GM12878 (cell line): ENCODE results near the gene USP15. TPM values are rescaled to one million over a fixed set of nuclear protein-coding genes. Genes with fewer than 3 reads are reported as not detected.
A peak's percentile ranks its signal among the peaks of the same experiment; 100 is the strongest.

ENCODE experiments used
- BMI1 ChIP-seq: fragments of 450-650 bp; IDR thresholded peaks from 2 replicates; pipeline ENCODE4 v1.6.1; 2016; ENCODE audit warnings: mild to moderate bottlenecking, moderate library complexity, borderline replicate concordance
- ETV6 ChIP-seq, 2 experiments: fragments of 450-650 bp in 1 of 2; IDR thresholded peaks in 1 of 2; conservative IDR thresholded peaks in 1 of 2; 2 replicates each; pipeline ENCODE4 v1.6.1; 2014; ENCODE audit warnings: antibody characterized with exemption in 1 of 2, borderline replicate concordance in 1 of 2, low read depth in 1 of 2, mild to moderate bottlenecking in 1 of 2, moderate library complexity in 1 of 2
- IKZF1 ChIP-seq: fragments of 450-650 bp; conservative IDR thresholded peaks from 2 replicates; pipeline ENCODE4 v1.6.1; 2017; ENCODE audit warnings: antibody characterized with exemption, mild to moderate bottlenecking
- MEF2A ChIP-seq: IDR thresholded peaks from 2 replicates; pipeline ENCODE4 v1.6.1; 2011; ENCODE audit warnings: low read depth, mild to moderate bottlenecking, low read length, moderate library complexity; ENCODE audit not compliant: insufficient read depth
- MEF2B ChIP-seq: fragments of 450-650 bp; IDR thresholded peaks from 2 replicates; pipeline ENCODE4 v1.6.1; 2018; ENCODE audit warnings: mild to moderate bottlenecking, moderate library complexity; ENCODE audit not compliant: partially characterized antibody, poor library complexity, severe bottlenecking
- NBN ChIP-seq: fragments of 450-650 bp; IDR thresholded peaks from 2 replicates; pipeline ENCODE4 v1.6.1; 2016
- NR2C1 ChIP-seq: fragments of 450-650 bp; IDR thresholded peaks from 2 replicates; pipeline ENCODE4 v1.6.1; 2017; ENCODE audit warnings: antibody characterized with exemption, mild to moderate bottlenecking, moderate library complexity
- NR2C2 ChIP-seq: IDR thresholded peaks from 2 replicates; pipeline ENCODE4 v1.6.1; 2011; ENCODE audit warnings: borderline replicate concordance, low read depth; ENCODE audit not compliant: control insufficient read depth, insufficient read length
- RB1 ChIP-seq: fragments of 450-650 bp; formaldehyde crosslinking; IDR thresholded peaks from 2 replicates; pipeline ENCODE4 v1.6.1; 2017; ENCODE audit warnings: mild to moderate bottlenecking, borderline replicate concordance
- SIX5 ChIP-seq: IDR thresholded peaks from 2 replicates; pipeline ENCODE4 v1.6.1; 2011; ENCODE audit warnings: mild to moderate bottlenecking, low read depth, low read length, moderate library complexity; ENCODE audit not compliant: severe bottlenecking
- SMARCA5 ChIP-seq: fragments of 450-650 bp; IDR thresholded peaks from 2 replicates; pipeline ENCODE4 v1.6.1; 2017; ENCODE audit warnings: mild to moderate bottlenecking
- SREBF1 ChIP-seq: IDR thresholded peaks from 2 replicates; pipeline ENCODE4 v1.6.1; 2012; ENCODE audit warnings: mild to moderate bottlenecking, low read length
- SRF ChIP-seq, 2 experiments: IDR thresholded peaks; 2 replicates each; pipeline ENCODE4 v1.6.1; 2011; ENCODE audit warnings: low read depth in 2 of 2, low read length in 2 of 2, mild to moderate bottlenecking in 1 of 2, moderate library complexity in 1 of 2
- TBL1XR1 ChIP-seq: IDR thresholded peaks from 2 replicates; pipeline ENCODE4 v1.6.1; 2012; ENCODE audit warnings: low read depth, low read length, improper control_type of control experiment
- ZBED1 ChIP-seq: IDR thresholded peaks from 2 replicates; pipeline ENCODE4 v1.6.1; 2016; ENCODE audit warnings: borderline replicate concordance
- ZNF384 ChIP-seq: IDR thresholded peaks from 2 replicates; pipeline ENCODE4 v1.6.1; 2012; ENCODE audit warnings: low read depth, mild to moderate bottlenecking, low read length, improper control_type of control experiment, borderline replicate concordance
- polyA plus RNA-seq, 11 experiments: library from polyadenylated mRNA; depleted of rRNA in 4 of 11; unstranded in 6 of 11; stranded (reverse) in 5 of 11; fragments of >200 nt; fragmentation: Nextera tagmentation in 4 of 11; fragmentation: Illumina TruSeq in 1 of 11; extraction: Ambion mirVana in 4 of 11; extraction: Trizol in 1 of 11; gene quantifications; 1 replicate in 1 of 11; 2 replicates in 10 of 11; pipeline versions ENCODE4 v1.2.1 to v1.2.3, GENCODE V29; 2011 to 2016; ENCODE audit warnings: inconsistent platforms in 2 of 11, missing spikeins in 2 of 11, low read depth in 1 of 11
- total RNA-seq, 4 experiments: library from RNA; depleted of rRNA in 3 of 4; stranded (reverse); fragments of >200 nt in 3 of 4; fragmentation: Illumina TruSeq in 1 of 4; extraction: Trizol in 1 of 4; gene quantifications; 2 replicates each; pipeline versions ENCODE4 v1.2.1 to v1.2.3, GENCODE V29; 2013 to 2021
- TF ChIP-seq, protein P1 (sequence below): fragments of 450-650 bp; conservative IDR thresholded peaks from 2 replicates; pipeline ENCODE4 v1.6.1; 2017; ENCODE audit warnings: mild to moderate bottlenecking, moderate library complexity
- TF ChIP-seq, protein P2 (sequence below): IDR thresholded peaks from 2 replicates; pipeline ENCODE4 v1.6.1; 2011; ENCODE audit warnings: borderline replicate concordance, low read depth, mild to moderate bottlenecking, moderate library complexity, mixed read lengths, low read length; ENCODE audit not compliant: insufficient read depth; ENCODE audit errors: extremely low read length
- TF ChIP-seq, protein P3 (sequence below): fragments of 450-650 bp; IDR thresholded peaks from 2 replicates; pipeline ENCODE4 v1.6.1; 2017; ENCODE audit warnings: mild to moderate bottlenecking, low read depth, inconsistent platforms; ENCODE audit not compliant: poor library complexity, severe bottlenecking
- TF ChIP-seq, protein P4 (sequence below): fragments of 150-350 bp; IDR thresholded peaks from 2 replicates; pipeline ENCODE4 v1.6.1; 2016; ENCODE audit warnings: low read depth, low read length

Gene USP15
- total and polyA plus RNA-seq, 10 of the 15 experiments (the other 5 are each of a cell fraction or from before 2014, with no cell fraction given), result 57.6 to 101 (median 90.2) TPM

DNA sequence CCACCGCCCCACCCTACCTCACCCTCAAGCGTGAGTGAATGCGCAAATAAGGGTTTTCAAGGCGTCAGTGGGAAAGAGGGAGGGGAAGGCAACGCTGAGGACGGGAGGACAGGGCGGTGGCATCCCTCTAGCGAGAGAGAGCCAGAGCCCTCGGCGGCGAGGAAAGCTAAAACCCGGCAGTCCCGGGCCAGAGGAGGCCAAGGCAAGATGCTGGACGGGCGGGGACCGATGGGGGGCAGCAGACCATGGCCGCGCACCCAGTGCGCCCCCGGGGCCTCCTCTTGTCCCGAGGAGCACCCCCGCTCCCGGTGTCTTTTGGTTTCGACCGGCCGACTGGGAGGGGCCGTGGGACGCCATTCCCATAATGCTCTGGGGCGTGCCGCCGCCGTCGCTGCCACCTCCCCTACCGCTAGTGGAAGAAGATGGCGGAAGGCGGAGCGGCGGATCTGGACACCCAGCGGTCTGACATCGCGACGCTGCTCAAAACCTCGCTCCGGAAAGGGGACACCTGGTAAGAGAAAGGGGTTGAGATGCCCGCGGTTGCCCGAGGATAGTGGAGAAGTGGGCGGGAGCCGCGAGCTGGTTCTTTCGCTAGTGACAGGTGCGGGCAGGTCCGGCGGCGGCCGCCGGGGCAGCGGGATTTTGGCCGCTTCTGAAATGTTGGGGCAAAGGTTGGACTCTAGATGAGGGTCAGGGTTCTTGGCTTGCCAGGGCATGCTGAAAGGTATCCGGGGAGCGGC, at the start of gene USP15 (continued):
- TF ChIP-seq ZBED1, result peak; percentile 47; the same call in 1 of the 2 replicates
- TF ChIP-seq, protein P1, sequence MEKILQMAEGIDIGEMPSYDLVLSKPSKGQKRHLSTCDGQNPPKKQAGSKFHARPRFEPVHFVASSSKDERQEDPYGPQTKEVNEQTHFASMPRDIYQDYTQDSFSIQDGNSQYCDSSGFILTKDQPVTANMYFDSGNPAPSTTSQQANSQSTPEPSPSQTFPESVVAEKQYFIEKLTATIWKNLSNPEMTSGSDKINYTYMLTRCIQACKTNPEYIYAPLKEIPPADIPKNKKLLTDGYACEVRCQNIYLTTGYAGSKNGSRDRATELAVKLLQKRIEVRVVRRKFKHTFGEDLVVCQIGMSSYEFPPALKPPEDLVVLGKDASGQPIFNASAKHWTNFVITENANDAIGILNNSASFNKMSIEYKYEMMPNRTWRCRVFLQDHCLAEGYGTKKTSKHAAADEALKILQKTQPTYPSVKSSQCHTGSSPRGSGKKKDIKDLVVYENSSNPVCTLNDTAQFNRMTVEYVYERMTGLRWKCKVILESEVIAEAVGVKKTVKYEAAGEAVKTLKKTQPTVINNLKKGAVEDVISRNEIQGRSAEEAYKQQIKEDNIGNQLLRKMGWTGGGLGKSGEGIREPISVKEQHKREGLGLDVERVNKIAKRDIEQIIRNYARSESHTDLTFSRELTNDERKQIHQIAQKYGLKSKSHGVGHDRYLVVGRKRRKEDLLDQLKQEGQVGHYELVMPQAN, result no peak
- no peak for TF ChIP-seq BMI1
- peak; percentile 69 for TF ChIP-seq SIX5
- TF ChIP-seq, protein P2, sequence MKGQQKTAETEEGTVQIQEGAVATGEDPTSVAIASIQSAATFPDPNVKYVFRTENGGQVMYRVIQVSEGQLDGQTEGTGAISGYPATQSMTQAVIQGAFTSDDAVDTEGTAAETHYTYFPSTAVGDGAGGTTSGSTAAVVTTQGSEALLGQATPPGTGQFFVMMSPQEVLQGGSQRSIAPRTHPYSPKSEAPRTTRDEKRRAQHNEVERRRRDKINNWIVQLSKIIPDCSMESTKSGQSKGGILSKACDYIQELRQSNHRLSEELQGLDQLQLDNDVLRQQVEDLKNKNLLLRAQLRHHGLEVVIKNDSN, result no peak
- 0 out of 4 replicates have a peak, but pooled peaks of 1 of the 2 experiments have one; percentile 20 for TF ChIP-seq SRF (IDR thresholded peaks at IDR 0.05; ENCODE audit: low read depth in 2 of 2, low read length in 2 of 2)
- peak; percentile 98 for TF ChIP-seq NBN
- peak in 1 of 2 experiments; percentile 37; a peak in 1 of 4 replicates for TF ChIP-seq ETV6 (conservative IDR thresholded peaks at IDR 0.05 in 1 of 2, IDR thresholded peaks at IDR 0.05 in 1 of 2; ENCODE audit: borderline replicate concordance in 1 of 2, low read depth in 1 of 2)
- peak; percentile 95 for TF ChIP-seq SREBF1
- TF ChIP-seq MEF2B, result peak; percentile 21
- peak; percentile 18; the same call in 1 of the 2 replicates for TF ChIP-seq NR2C1
- TF ChIP-seq SMARCA5, result peak; percentile 80
- TF ChIP-seq IKZF1, result peak; percentile 93
- TF ChIP-seq RB1, result peak; percentile 93
- TF ChIP-seq, protein P3, sequence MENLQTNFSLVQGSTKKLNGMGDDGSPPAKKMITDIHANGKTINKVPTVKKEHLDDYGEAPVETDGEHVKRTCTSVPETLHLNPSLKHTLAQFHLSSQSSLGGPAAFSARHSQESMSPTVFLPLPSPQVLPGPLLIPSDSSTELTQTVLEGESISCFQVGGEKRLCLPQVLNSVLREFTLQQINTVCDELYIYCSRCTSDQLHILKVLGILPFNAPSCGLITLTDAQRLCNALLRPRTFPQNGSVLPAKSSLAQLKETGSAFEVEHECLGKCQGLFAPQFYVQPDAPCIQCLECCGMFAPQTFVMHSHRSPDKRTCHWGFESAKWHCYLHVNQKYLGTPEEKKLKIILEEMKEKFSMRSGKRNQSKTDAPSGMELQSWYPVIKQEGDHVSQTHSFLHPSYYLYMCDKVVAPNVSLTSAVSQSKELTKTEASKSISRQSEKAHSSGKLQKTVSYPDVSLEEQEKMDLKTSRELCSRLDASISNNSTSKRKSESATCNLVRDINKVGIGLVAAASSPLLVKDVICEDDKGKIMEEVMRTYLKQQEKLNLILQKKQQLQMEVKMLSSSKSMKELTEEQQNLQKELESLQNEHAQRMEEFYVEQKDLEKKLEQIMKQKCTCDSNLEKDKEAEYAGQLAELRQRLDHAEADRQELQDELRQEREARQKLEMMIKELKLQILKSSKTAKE, result peak; percentile 70
- no peak for TF ChIP-seq NR2C2
- peak; percentile 69; the same call in 1 of the 2 replicates for TF ChIP-seq MEF2A
- TF ChIP-seq ZNF384, result peak; percentile 18; the same call in 1 of the 2 replicates
- TF ChIP-seq, protein P4, sequence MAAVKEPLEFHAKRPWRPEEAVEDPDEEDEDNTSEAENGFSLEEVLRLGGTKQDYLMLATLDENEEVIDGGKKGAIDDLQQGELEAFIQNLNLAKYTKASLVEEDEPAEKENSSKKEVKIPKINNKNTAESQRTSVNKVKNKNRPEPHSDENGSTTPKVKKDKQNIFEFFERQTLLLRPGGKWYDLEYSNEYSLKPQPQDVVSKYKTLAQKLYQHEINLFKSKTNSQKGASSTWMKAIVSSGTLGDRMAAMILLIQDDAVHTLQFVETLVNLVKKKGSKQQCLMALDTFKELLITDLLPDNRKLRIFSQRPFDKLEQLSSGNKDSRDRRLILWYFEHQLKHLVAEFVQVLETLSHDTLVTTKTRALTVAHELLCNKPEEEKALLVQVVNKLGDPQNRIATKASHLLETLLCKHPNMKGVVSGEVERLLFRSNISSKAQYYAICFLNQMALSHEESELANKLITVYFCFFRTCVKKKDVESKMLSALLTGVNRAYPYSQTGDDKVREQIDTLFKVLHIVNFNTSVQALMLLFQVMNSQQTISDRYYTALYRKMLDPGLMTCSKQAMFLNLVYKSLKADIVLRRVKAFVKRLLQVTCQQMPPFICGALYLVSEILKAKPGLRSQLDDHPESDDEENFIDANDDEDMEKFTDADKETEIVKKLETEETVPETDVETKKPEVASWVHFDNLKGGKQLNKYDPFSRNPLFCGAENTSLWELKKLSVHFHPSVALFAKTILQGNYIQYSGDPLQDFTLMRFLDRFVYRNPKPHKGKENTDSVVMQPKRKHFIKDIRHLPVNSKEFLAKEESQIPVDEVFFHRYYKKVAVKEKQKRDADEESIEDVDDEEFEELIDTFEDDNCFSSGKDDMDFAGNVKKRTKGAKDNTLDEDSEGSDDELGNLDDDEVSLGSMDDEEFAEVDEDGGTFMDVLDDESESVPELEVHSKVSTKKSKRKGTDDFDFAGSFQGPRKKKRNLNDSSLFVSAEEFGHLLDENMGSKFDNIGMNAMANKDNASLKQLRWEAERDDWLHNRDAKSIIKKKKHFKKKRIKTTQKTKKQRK, result no peak
- peak; percentile 82; the same call in 1 of the 2 replicates for TF ChIP-seq TBL1XR1
